ENCODE results near the gene BCAS2.
"Not testable (repeated sequence)": the region's sequence is repeated elsewhere in the genome, so short reads cannot be mapped to it uniquely, and the experiment has no call there.

Gene BCAS2

GRCh38 chr1:114595602-114596001 lies 14.2 kb upstream of the BCAS2 start:
- no peaks in the 10 kb centered on the region for H3K36me3 ChIP-seq (ENCODE audit: control insufficient read depth, insufficient read depth, low read length)
- no peak for DNase-seq (ENCODE audit: low read depth, low spot score)
- no peaks in the 10 kb centered on the region for H3K4me1 ChIP-seq (ENCODE audit: control insufficient read depth, insufficient read depth, low read length)
- H3K9me3 ChIP-seq (ENCODE audit: control insufficient read depth, insufficient read depth, low read length), result no peaks in the 10 kb centered on the region
- no peaks in the 10 kb centered on the region for H3K27me3 ChIP-seq (ENCODE audit: control insufficient read depth, insufficient read depth, low read length)
- no peak overlapping the region for H3K27ac ChIP-seq (ENCODE audit: low read length)
- no peak overlapping the region for H3K4me3 ChIP-seq (ENCODE audit: low read length)

GRCh38 chr1:114594046-114594445 lies 12.6 kb upstream of the BCAS2 start:
- WGBS (ENCODE audit: insufficient coverage, insufficient read length), result no CpG with 5 or more reads among the region's 3 CpGs
- Histone ChIP-seq H3K9me3 (ENCODE audit: control insufficient read depth, insufficient read depth, low read length) (no peaks in the 10 kb centered on the region), H3K36me3 (ENCODE audit: control insufficient read depth, insufficient read depth, low read length) (no peaks in the 10 kb centered on the region), H3K4me1 (ENCODE audit: control insufficient read depth, insufficient read depth, low read length) (no peaks in the 10 kb centered on the region), H3K4me3 (ENCODE audit: low read length) (no peak overlapping the region), H3K27ac (ENCODE audit: low read length) (no peak overlapping the region), H3K27me3 (ENCODE audit: control insufficient read depth, insufficient read depth, low read length) (no peaks in the 10 kb centered on the region)
- DNase-seq (ENCODE audit: low read depth, low spot score), result no peak

- H3K27me3 ChIP-seq (ENCODE audit: control insufficient read depth, insufficient read depth, low read length), result no peaks in the 10 kb centered on the region
- H3K4me3 ChIP-seq (ENCODE audit: low read length), result no peak overlapping the region
- no peaks in the 10 kb centered on the region for H3K9me3 ChIP-seq (ENCODE audit: control insufficient read depth, insufficient read depth, low read length)
- WGBS (ENCODE audit: insufficient coverage, insufficient read length), result 100% methylated on average over 3 of the region's 3 CpGs
- no peak for DNase-seq (ENCODE audit: low read depth, low spot score)
- H3K36me3 ChIP-seq (ENCODE audit: control insufficient read depth, insufficient read depth, low read length), result no peaks in the 10 kb centered on the region
- H3K27ac ChIP-seq (ENCODE audit: low read length), result no peak overlapping the region
- no peaks in the 10 kb centered on the region for H3K4me1 ChIP-seq (ENCODE audit: control insufficient read depth, insufficient read depth, low read length)
Measured at GRCh38 chr1:114589122-114589521, 7.7 kb upstream of the BCAS2 start.

- H3K27ac ChIP-seq (ENCODE audit: low read length), result no peak overlapping the region
- no peaks in the 10 kb centered on the region for H3K27me3 ChIP-seq (ENCODE audit: control insufficient read depth, insufficient read depth, low read length)
- H3K9me3 ChIP-seq (ENCODE audit: control insufficient read depth, insufficient read depth, low read length), result no peaks in the 10 kb centered on the region
- WGBS (ENCODE audit: insufficient coverage, insufficient read length), result no CpG with 5 or more reads among the region's 2 CpGs
- no peak overlapping the region for H3K4me3 ChIP-seq (ENCODE audit: low read length)
- no peaks in the 10 kb centered on the region for H3K36me3 ChIP-seq (ENCODE audit: control insufficient read depth, insufficient read depth, low read length)
- no peaks in the 10 kb centered on the region for H3K4me1 ChIP-seq (ENCODE audit: control insufficient read depth, insufficient read depth, low read length)
- no peak for DNase-seq (ENCODE audit: low read depth, low spot score)
Measured at GRCh38 chr1:114588196-114588689, 6.8 kb upstream of the BCAS2 start.

GRCh38 chr1:114587203-114587991 lies 6.0 kb upstream of the BCAS2 start:
- H3K9me3 ChIP-seq (ENCODE audit: control insufficient read depth, insufficient read depth, low read length), result no peaks in the 10 kb centered on the region
- H3K4me1 ChIP-seq (ENCODE audit: control insufficient read depth, insufficient read depth, low read length), result no peaks in the 10 kb centered on the region
- no peak overlapping the region for H3K27ac ChIP-seq (ENCODE audit: low read length)
- DNase-seq (ENCODE audit: low read depth, low spot score), result no peak
- no peaks in the 10 kb centered on the region for H3K36me3 ChIP-seq (ENCODE audit: control insufficient read depth, insufficient read depth, low read length)
- WGBS (ENCODE audit: insufficient coverage, insufficient read length), result 100% methylated on average over 1 of the region's 16 CpGs
- no peak overlapping the region for H3K4me3 ChIP-seq (ENCODE audit: low read length)
- H3K27me3 ChIP-seq (ENCODE audit: control insufficient read depth, insufficient read depth, low read length), result no peaks in the 10 kb centered on the region

- Histone ChIP-seq H3K27ac (ENCODE audit: low read length) (no peak overlapping the region), H3K36me3 (ENCODE audit: control insufficient read depth, insufficient read depth, low read length) (no peaks in the 10 kb centered on the region), H3K4me3 (ENCODE audit: low read length) (no peak overlapping the region), H3K27me3 (ENCODE audit: control insufficient read depth, insufficient read depth, low read length) (no peaks in the 10 kb centered on the region), H3K4me1 (ENCODE audit: control insufficient read depth, insufficient read depth, low read length) (no peaks in the 10 kb centered on the region), H3K9me3 (ENCODE audit: control insufficient read depth, insufficient read depth, low read length) (no peaks in the 10 kb centered on the region)
- no CpG with 5 or more reads among the region's 5 CpGs for whole genome bisulfite sequencing (ENCODE audit: insufficient coverage, insufficient read length)
- no peak for DNase-seq (ENCODE audit: low read depth, low spot score)
Measured at GRCh38 chr1:114586513-114587047, 5.2 kb upstream of the BCAS2 start.

GRCh38 chr1:114585231-114585630 lies 3.8 kb upstream of the BCAS2 start:
- H3K36me3 ChIP-seq (ENCODE audit: control insufficient read depth, insufficient read depth, low read length), result no peaks in the 10 kb centered on the region
- no CpG with 5 or more reads among the region's 1 CpG for WGBS (ENCODE audit: insufficient coverage, insufficient read length)
- DNase-seq (ENCODE audit: low read depth, low spot score), result no peak
- no peak overlapping the region for H3K27ac ChIP-seq (ENCODE audit: low read length)
- no peak overlapping the region for H3K4me3 ChIP-seq (ENCODE audit: low read length)
- no peaks in the 10 kb centered on the region for H3K27me3 ChIP-seq (ENCODE audit: control insufficient read depth, insufficient read depth, low read length)
- H3K4me1 ChIP-seq (ENCODE audit: control insufficient read depth, insufficient read depth, low read length), result no peaks in the 10 kb centered on the region
- H3K9me3 ChIP-seq (ENCODE audit: control insufficient read depth, insufficient read depth, low read length), result no peaks in the 10 kb centered on the region

GRCh38 chr1:114574365-114574764 lies 7.0 kb downstream of the BCAS2 start:
- Histone ChIP-seq H3K9me3 (ENCODE audit: control insufficient read depth, insufficient read depth, low read length) (no peaks in the 10 kb centered on the region), H3K27ac (ENCODE audit: low read length) (no peak overlapping the region), H3K27me3 (ENCODE audit: control insufficient read depth, insufficient read depth, low read length) (no peaks in the 10 kb centered on the region), H3K4me1 (ENCODE audit: control insufficient read depth, insufficient read depth, low read length) (no peaks in the 10 kb centered on the region), H3K4me3 (ENCODE audit: low read length) (no peak overlapping the region), H3K36me3 (ENCODE audit: control insufficient read depth, insufficient read depth, low read length) (peaks cover 11% of the 10 kb centered on the region)
- no CpG with 5 or more reads among the region's 2 CpGs for WGBS (ENCODE audit: insufficient coverage, insufficient read length)
- no peak for DNase-seq (ENCODE audit: low read depth, low spot score)

GRCh38 chr1:114564141-114564540 lies 17.3 kb downstream of the BCAS2 start:
- no peaks in the 10 kb centered on the region for H3K9me3 ChIP-seq (ENCODE audit: control insufficient read depth, insufficient read depth, low read length)
- H3K4me1 ChIP-seq (ENCODE audit: control insufficient read depth, insufficient read depth, low read length), result no peaks in the 10 kb centered on the region
- peaks cover 3% of the 10 kb centered on the region; the same call in 1 of the 2 replicates for H3K36me3 ChIP-seq (ENCODE audit: control insufficient read depth, insufficient read depth, low read length)

GRCh38 chr1:114562978-114563510 lies 18.4 kb downstream of the BCAS2 start:
- H3K4me3 ChIP-seq (ENCODE audit: low read length); H3K36me3 ChIP-seq (ENCODE audit: control insufficient read depth, insufficient read depth, low read length); H3K9me3 ChIP-seq (ENCODE audit: control insufficient read depth, insufficient read depth, low read length); H3K27me3 ChIP-seq (ENCODE audit: control insufficient read depth, insufficient read depth, low read length); H3K4me1 ChIP-seq (ENCODE audit: control insufficient read depth, insufficient read depth, low read length); DNase-seq (ENCODE audit: low read depth, low spot score); H3K27ac ChIP-seq (ENCODE audit: low read length): not testable (repeated sequence)
- WGBS (ENCODE audit: insufficient coverage, insufficient read length), result no CpG with 5 or more reads among the region's 3 CpGs

More at GRCh38 chr1:114564141-114564540, 17.3 kb downstream of the BCAS2 start:
- Histone ChIP-seq H3K4me3 (ENCODE audit: low read length) (no peak overlapping the region), H3K27me3 (ENCODE audit: control insufficient read depth, insufficient read depth, low read length) (no peaks in the 10 kb centered on the region), H3K27ac (ENCODE audit: low read length) (no peak overlapping the region)
- no peak for DNase-seq (ENCODE audit: low read depth, low spot score)

All from iPS DF 6.9 (cell line).